NCI-H187 treated with DMSO at 0.1 percent for 48 hours (cell line): ENCODE measurements around the gene TRIP11.
"Not testable (repeated sequence)": the region's sequence is repeated elsewhere in the genome, so short reads cannot be mapped to it uniquely, and the experiment has no call there.

Experiments
- DNase-seq: peaks from one replicate; lab custom pipeline; 2025; lab: John Stamatoyannopoulos, UW

Gene TRIP11

GRCh38 chr14:92039719-92040430 is at the start of gene TRIP11:
TRIP11 (minus strand) TSS chr14:92040059; CDS start chr14:92039685, 374 bp downstream.
- peak; percentile 71 for DNase-seq

GRCh38 chr14:92088494-92088893 is 48.6 kb upstream of the TRIP11 start:
- DNase-seq: no peak

GRCh38 chr14:92074555-92074954 is 34.7 kb upstream of the TRIP11 start:
- DNase-seq: no peak

GRCh38 chr14:92058006-92058917 is 18.4 kb upstream of the TRIP11 start:
- DNase-seq: no peak

- DNase-seq: no peak
Measured at GRCh38 chr14:92049781-92050180, 9.9 kb upstream of the TRIP11 start.

GRCh38 chr14:92049221-92049620 is 9.4 kb upstream of the TRIP11 start:
- DNase-seq: not testable (repeated sequence)

GRCh38 chr14:92045904-92046303 is 6.0 kb upstream of the TRIP11 start:
- DNase-seq: not testable (repeated sequence)

GRCh38 chr14:92041766-92042165 is 1.9 kb upstream of the TRIP11 start:
- not testable (repeated sequence) for DNase-seq

- no peak for DNase-seq
Measured at GRCh38 chr14:92041203-92041602, 1.3 kb upstream of the TRIP11 start.

- DNase-seq: peak; percentile 60
Measured at GRCh38 chr14:92040431-92041051, 682 bp upstream of the TRIP11 start.

GRCh38 chr14:92039063-92039718 is 668 bp downstream of the TRIP11 start:
- DNase-seq: no peak

GRCh38 chr14:92037989-92038388 is 1.9 kb downstream of the TRIP11 start:
- DNase-seq: no peak

GRCh38 chr14:92035890-92036289 is 4.0 kb downstream of the TRIP11 start:
- DNase-seq: no peak

- DNase-seq: no peak
Measured at GRCh38 chr14:92033906-92034687, 5.8 kb downstream of the TRIP11 start.

GRCh38 chr14:92033433-92033832 is 6.4 kb downstream of the TRIP11 start:
- no peak for DNase-seq

GRCh38 chr14:92026548-92027190 is 13.2 kb downstream of the TRIP11 start:
- no peak for DNase-seq

- DNase-seq: no peak
Measured at GRCh38 chr14:92022036-92022435, 17.8 kb downstream of the TRIP11 start.

GRCh38 chr14:92021523-92021922 is 18.3 kb downstream of the TRIP11 start:
- DNase-seq: no peak

GRCh38 chr14:92014040-92014439 is 25.8 kb downstream of the TRIP11 start:
- DNase-seq: no peak

- DNase-seq: no peak
Measured at GRCh38 chr14:92012121-92012748, 27.6 kb downstream of the TRIP11 start.
